ENCODE measurements around the gene CDON. TPM values are rescaled to one million over a fixed set of nuclear protein-coding genes. Genes with fewer than 3 reads are reported as not detected.

Gene CDON
- total and polyA plus RNA-seq, 9 of the 15 experiments (the other 6 are each of a cell fraction or from before 2014, with no cell fraction given), result 0.08 to 0.64 (median 0.40) TPM

GRCh38 chr11:126006068-126006467 is 56.6 kb downstream of the CDON start:
- DNase-seq (ENCODE audit: extremely low read depth in 1 of 4, low spot score in 3 of 4) (no peak), ATAC-seq (no peak), FAIRE-seq (no peak)
- no peak overlapping the region for H3K4me2 ChIP-seq (ENCODE audit: insufficient read depth, low read length)
- 0% methylated on average over 4 of the region's 4 CpGs for WGBS (ENCODE audit: insufficient coverage, low coverage, missing lambda C conversion rate)
- H3K27me3 ChIP-seq (ENCODE audit: control insufficient read depth in 2 of 2, insufficient read depth in 2 of 2, low read length in 2 of 2), result peaks cover 6 to 22% of the 10 kb centered on the region in 2 experiments
- H3K36me3 ChIP-seq (ENCODE audit: control insufficient read depth, insufficient read depth, low read length), result no peaks in the 10 kb centered on the region
- no peaks in the 10 kb centered on the region for H3K9me1 ChIP-seq (ENCODE audit: control insufficient read depth, insufficient read depth, low read length)
- no peak overlapping the region for H3K4me3 ChIP-seq
- H2AFZ ChIP-seq (ENCODE audit: low read depth, low read length), result no peak overlapping the region
- H4K20me1 ChIP-seq (replicated peaks; ENCODE audit: control insufficient read depth, insufficient read depth, low read length), result no peaks in the 10 kb centered on the region
- no peak overlapping the region for H3K9ac ChIP-seq (ENCODE audit: insufficient read depth in 1 of 2, low read depth in 2 of 2, low read length in 2 of 2)
- CTCF ChIA-PET (ENCODE audit: low intra/inter-chr PET ratio), result no interaction called here
- H3K27ac ChIP-seq (ENCODE audit: extremely low read depth, low read depth, low read length), result no peak overlapping the region
- POLR2A ChIA-PET, result no interaction called here
- intact Hi-C loops (cut with micrococcal nuclease), result no loop called here
- BruUV-seq (replicated peaks), result no TSS peak
- no peaks in the 10 kb centered on the region for H3K9me3 ChIP-seq (replicated peaks; ENCODE audit: control insufficient read depth, insufficient read depth, low read depth, low read length)
- no peaks in the 10 kb centered on the region for H3K4me1 ChIP-seq (replicated peaks in 1 of 2; ENCODE audit: control insufficient read depth in 2 of 2, insufficient read depth in 2 of 2, low read length in 2 of 2)
- H3K79me2 ChIP-seq (ENCODE audit: control insufficient read depth, insufficient read depth, low read length), result no peaks in the 10 kb centered on the region
- in situ Hi-C loops (cut with MboI), result no loop called here
- no peak for TF ChIP-seq PPARD (CRISPR knock-in tag; IDR thresholded peaks at IDR 0.05)
- no peak for TF ChIP-seq MNT (conservative IDR thresholded peaks at IDR 0.05)
- no peak for TF ChIP-seq KDM5B (IDR thresholded peaks at IDR 0.05; ENCODE audit: insufficient replicate concordance, low read depth, low read length)
- no peak for TF ChIP-seq MXI1 (IDR thresholded peaks at IDR 0.05; ENCODE audit: low read depth, low read length)
- TF ChIP-seq NFE2L1 (tag; IDR thresholded peaks at IDR 0.05; ENCODE audit: borderline replicate concordance, low read depth), result no peak
- no peak for TF ChIP-seq COPS2 (conservative IDR thresholded peaks at IDR 0.05)
- TF ChIP-seq ZNF609 (CRISPR knock-in tag; IDR thresholded peaks at IDR 0.05; ENCODE audit: borderline replicate concordance), result no peak
- TF ChIP-seq CEBPB (tag; IDR thresholded peaks at IDR 0.05), result peak; percentile 56
- no peak for TF ChIP-seq CEBPG (CRISPR knock-in tag; IDR thresholded peaks at IDR 0.05)
- TF ChIP-seq CEBPG (tag; conservative IDR thresholded peaks at IDR 0.05 in 1 of 2, IDR thresholded peaks at IDR 0.05 in 1 of 2), result peak; percentile 60 to 83
- TF ChIP-seq TSC22D4 (tag; IDR thresholded peaks at IDR 0.05), result no peak
- TF ChIP-seq ZBTB12 (CRISPR knock-in tag; IDR thresholded peaks at IDR 0.05), result no peak
- no peak for TF ChIP-seq NCOA6 (IDR thresholded peaks at IDR 0.05)
- TF ChIP-seq SUPT5H (IDR thresholded peaks at IDR 0.05), result no peak
- TF ChIP-seq ZEB2 (IDR thresholded peaks at IDR 0.05), result no peak
- TF ChIP-seq ZKSCAN3 (CRISPR knock-in tag; IDR thresholded peaks at IDR 0.05), result no peak
- TF ChIP-seq ETS2 (tag; IDR thresholded peaks at IDR 0.05; ENCODE audit: borderline replicate concordance, poor library complexity, severe bottlenecking), result no peak
